Keratinocyte (primary cell): ENCODE data around the gene AKR1D1.

Experiments
- EZH2 ChIP-seq: IDR thresholded peaks from one replicate; pipeline ENCODE4 v1.6.1; 2012; ENCODE audit warnings: inconsistent platforms, mild to moderate bottlenecking, low read length, moderate library complexity
- TF ChIP-seq, protein P1 (sequence below), 3 experiments: IDR thresholded peaks in 1 of 3; conservative IDR thresholded peaks in 1 of 3; optimal IDR thresholded peaks in 1 of 3; 2 replicates in 2 of 3; 3 replicates in 1 of 3; pipeline versions ENCODE3 to v1.5.1; 2011; ENCODE audit warnings: low read length in 3 of 3, mild to moderate bottlenecking in 3 of 3, moderate library complexity in 2 of 3, control low read depth in 1 of 3, inconsistent platforms in 1 of 3; ENCODE audit not compliant: insufficient read depth in 2 of 3; ENCODE audit errors: extremely low read depth in 1 of 3

GRCh38 chr7:138116141-138116540 is 39.9 kb downstream of the AKR1D1 start:
- TF ChIP-seq, protein P1, sequence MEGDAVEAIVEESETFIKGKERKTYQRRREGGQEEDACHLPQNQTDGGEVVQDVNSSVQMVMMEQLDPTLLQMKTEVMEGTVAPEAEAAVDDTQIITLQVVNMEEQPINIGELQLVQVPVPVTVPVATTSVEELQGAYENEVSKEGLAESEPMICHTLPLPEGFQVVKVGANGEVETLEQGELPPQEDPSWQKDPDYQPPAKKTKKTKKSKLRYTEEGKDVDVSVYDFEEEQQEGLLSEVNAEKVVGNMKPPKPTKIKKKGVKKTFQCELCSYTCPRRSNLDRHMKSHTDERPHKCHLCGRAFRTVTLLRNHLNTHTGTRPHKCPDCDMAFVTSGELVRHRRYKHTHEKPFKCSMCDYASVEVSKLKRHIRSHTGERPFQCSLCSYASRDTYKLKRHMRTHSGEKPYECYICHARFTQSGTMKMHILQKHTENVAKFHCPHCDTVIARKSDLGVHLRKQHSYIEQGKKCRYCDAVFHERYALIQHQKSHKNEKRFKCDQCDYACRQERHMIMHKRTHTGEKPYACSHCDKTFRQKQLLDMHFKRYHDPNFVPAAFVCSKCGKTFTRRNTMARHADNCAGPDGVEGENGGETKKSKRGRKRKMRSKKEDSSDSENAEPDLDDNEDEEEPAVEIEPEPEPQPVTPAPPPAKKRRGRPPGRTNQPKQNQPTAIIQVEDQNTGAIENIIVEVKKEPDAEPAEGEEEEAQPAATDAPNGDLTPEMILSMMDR (optimal IDR thresholded peaks at IDR 0.05 in 1 of 3, IDR thresholded peaks at IDR 0.05 in 1 of 3, conservative IDR thresholded peaks at IDR 0.05 in 1 of 3; ENCODE audit: extremely low read depth in 1 of 3, insufficient read depth in 2 of 3, low read length in 3 of 3): no peak
- TF ChIP-seq EZH2: no peak
